ENCODE data around the gene C9orf85. TPM values are rescaled to one million over a fixed set of nuclear protein-coding genes. Genes with fewer than 3 reads are reported as not detected.

C9orf85 gene
- total RNA-seq, 2 donors from 2014 or later = 7.5 to 9.3 TPM

DNA sequence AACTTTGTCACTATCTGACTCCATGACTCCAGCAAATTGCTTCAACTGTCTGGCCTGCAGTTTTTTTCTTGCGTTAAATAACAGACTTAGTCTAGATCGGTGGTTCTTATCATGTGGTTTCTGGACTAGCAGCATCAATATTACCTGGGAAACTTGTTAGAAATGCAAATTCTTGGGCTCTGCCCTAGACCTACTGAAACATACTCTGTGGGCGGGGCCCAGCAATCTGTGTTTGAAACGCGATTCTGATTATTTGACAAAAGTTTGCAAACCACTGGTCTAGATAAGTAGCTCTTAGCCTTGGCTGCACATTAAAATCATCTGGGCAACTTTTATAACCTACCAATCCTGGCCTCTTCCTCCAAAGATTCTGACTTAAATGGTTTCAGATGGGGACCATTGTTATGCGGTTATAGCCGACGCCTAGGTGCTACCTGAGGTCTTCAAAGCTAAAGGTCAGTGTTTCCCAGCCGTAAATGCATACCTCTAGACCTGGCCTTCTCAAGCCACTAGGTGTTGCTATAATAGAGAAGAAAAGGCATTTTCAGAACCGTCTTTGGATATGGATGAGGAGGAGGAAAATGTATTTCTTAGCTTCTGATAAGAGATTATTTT lies 74.0 kb downstream of the C9orf85 start:
- TF ChIP-seq, protein P1, sequence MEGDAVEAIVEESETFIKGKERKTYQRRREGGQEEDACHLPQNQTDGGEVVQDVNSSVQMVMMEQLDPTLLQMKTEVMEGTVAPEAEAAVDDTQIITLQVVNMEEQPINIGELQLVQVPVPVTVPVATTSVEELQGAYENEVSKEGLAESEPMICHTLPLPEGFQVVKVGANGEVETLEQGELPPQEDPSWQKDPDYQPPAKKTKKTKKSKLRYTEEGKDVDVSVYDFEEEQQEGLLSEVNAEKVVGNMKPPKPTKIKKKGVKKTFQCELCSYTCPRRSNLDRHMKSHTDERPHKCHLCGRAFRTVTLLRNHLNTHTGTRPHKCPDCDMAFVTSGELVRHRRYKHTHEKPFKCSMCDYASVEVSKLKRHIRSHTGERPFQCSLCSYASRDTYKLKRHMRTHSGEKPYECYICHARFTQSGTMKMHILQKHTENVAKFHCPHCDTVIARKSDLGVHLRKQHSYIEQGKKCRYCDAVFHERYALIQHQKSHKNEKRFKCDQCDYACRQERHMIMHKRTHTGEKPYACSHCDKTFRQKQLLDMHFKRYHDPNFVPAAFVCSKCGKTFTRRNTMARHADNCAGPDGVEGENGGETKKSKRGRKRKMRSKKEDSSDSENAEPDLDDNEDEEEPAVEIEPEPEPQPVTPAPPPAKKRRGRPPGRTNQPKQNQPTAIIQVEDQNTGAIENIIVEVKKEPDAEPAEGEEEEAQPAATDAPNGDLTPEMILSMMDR (conservative IDR thresholded peaks at IDR 0.05) = peak; percentile 81
- peak overlapping the region; percentile 83 for H3K27ac Mint-ChIP-seq
- Histone ChIP-seq H3K9ac (ENCODE audit: extremely low read depth, low read length, poor library complexity, severe bottlenecking) (no peak overlapping the region), H3K9me3 (ENCODE audit: control insufficient read depth, low read length) (no peaks in the 10 kb centered on the region), H3K4me1 (ENCODE audit: control insufficient read depth, insufficient read depth, low read length) (no peaks in the 10 kb centered on the region), H3K27me3 (ENCODE audit: control insufficient read depth, insufficient read depth, low read length, poor library complexity, severe bottlenecking) (no peaks in the 10 kb centered on the region), H3K4me3 (ENCODE audit: low read length) (no peak overlapping the region), H3K36me3 (ENCODE audit: control insufficient read depth, insufficient read depth, low read length) (no peaks in the 10 kb centered on the region), H3K27ac (ENCODE audit: low read depth, low read length) (no peak overlapping the region)
- H3K27me3 Mint-ChIP-seq (ENCODE audit: insufficient read depth) = no peaks in the 10 kb centered on the region
- no peaks in the 10 kb centered on the region for H3K9me3 Mint-ChIP-seq
- H3K4me3 Mint-ChIP-seq = peak overlapping the region; percentile 18
- peaks cover 3% of the 10 kb centered on the region for H3K36me3 Mint-ChIP-seq (ENCODE audit: low read depth)
- H3K4me1 Mint-ChIP-seq = peaks cover 12% of the 10 kb centered on the region
- DNase-seq = peak; percentile 70
- 55 to 71% methylated on average over 8 to 10 of the region's 10 CpGs for WGBS, 2 experiments (ENCODE audit: insufficient coverage in 1 of 2, insufficient read length in 1 of 2)

GRCh38 chr9:71986900-71987299 lies 75.5 kb downstream of the C9orf85 start:
- DNase-seq = no peak
- no peak overlapping the region for H3K4me3 Mint-ChIP-seq
- H3K27me3 Mint-ChIP-seq (ENCODE audit: insufficient read depth) = no peaks in the 10 kb centered on the region
- Histone ChIP-seq H3K4me3 (ENCODE audit: low read length) (no peak overlapping the region), H3K27ac (ENCODE audit: low read depth, low read length) (no peak overlapping the region), H3K9me3 (ENCODE audit: control insufficient read depth, low read length) (no peaks in the 10 kb centered on the region), H3K36me3 (ENCODE audit: control insufficient read depth, insufficient read depth, low read length) (no peaks in the 10 kb centered on the region), H3K4me1 (ENCODE audit: control insufficient read depth, insufficient read depth, low read length) (no peaks in the 10 kb centered on the region), H3K27me3 (ENCODE audit: control insufficient read depth, insufficient read depth, low read length, poor library complexity, severe bottlenecking) (no peaks in the 10 kb centered on the region), H3K9ac (ENCODE audit: extremely low read depth, low read length, poor library complexity, severe bottlenecking) (no peak overlapping the region)
- WGBS, 2 experiments (ENCODE audit: insufficient coverage in 1 of 2, insufficient read length in 1 of 2) = 86 to 91% methylated on average over 3 of the region's 3 CpGs
- peaks cover 3% of the 10 kb centered on the region for H3K36me3 Mint-ChIP-seq (ENCODE audit: low read depth)
- TF ChIP-seq, protein P1 (conservative IDR thresholded peaks at IDR 0.05) = no peak
- H3K9me3 Mint-ChIP-seq = no peaks in the 10 kb centered on the region
- H3K4me1 Mint-ChIP-seq = peaks cover 12% of the 10 kb centered on the region
- H3K27ac Mint-ChIP-seq = no peak overlapping the region

GRCh38 chr9:71987471-71988371 lies 76.3 kb downstream of the C9orf85 start:
- no peaks in the 10 kb centered on the region for H3K4me1 ChIP-seq (ENCODE audit: control insufficient read depth, insufficient read depth, low read length)
- no peaks in the 10 kb centered on the region for H3K9me3 Mint-ChIP-seq
- H3K27me3 Mint-ChIP-seq (ENCODE audit: insufficient read depth) = no peaks in the 10 kb centered on the region
- no peaks in the 10 kb centered on the region for H3K36me3 ChIP-seq (ENCODE audit: control insufficient read depth, insufficient read depth, low read length)
- H3K9ac ChIP-seq (ENCODE audit: extremely low read depth, low read length, poor library complexity, severe bottlenecking) = no peak overlapping the region
- H3K4me3 Mint-ChIP-seq = no peak overlapping the region
- no peak overlapping the region for H3K27ac ChIP-seq (ENCODE audit: low read depth, low read length)
- H3K4me1 Mint-ChIP-seq = peaks cover 12% of the 10 kb centered on the region
- H3K9me3 ChIP-seq (ENCODE audit: control insufficient read depth, low read length) = no peaks in the 10 kb centered on the region
- no peak overlapping the region for H3K4me3 ChIP-seq (ENCODE audit: low read length)
- TF ChIP-seq, protein P1 (conservative IDR thresholded peaks at IDR 0.05) = no peak
- peaks cover 3% of the 10 kb centered on the region for H3K36me3 Mint-ChIP-seq (ENCODE audit: low read depth)
- DNase-seq = no peak
- 85 to 98% methylated on average over 5 to 11 of the region's 11 CpGs for WGBS, 2 experiments (ENCODE audit: insufficient coverage in 1 of 2, insufficient read length in 1 of 2)
- H3K27ac Mint-ChIP-seq = no peak overlapping the region
- H3K27me3 ChIP-seq (ENCODE audit: control insufficient read depth, insufficient read depth, low read length, poor library complexity, severe bottlenecking) = no peaks in the 10 kb centered on the region
